CD4-positive, alpha-beta T cell (primary cell): ENCODE measurements around the gene MKI67. TPM values are rescaled to one million over a fixed set of nuclear protein-coding genes. Genes with fewer than 3 reads are reported as not detected.
A peak's percentile ranks its signal among the peaks of the same experiment; 100 is the strongest.

Source experiments
- ATAC-seq: fragments of 200-7000 bp; cut with Tn5 transposase; one replicate; pipeline ENCODE4 v1.10.0; 2022; ENCODE audit warnings: mild to moderate bottlenecking; ENCODE audit not compliant: poor library complexity
- CTCF ChIA-PET: fragments of 350-600 bp; sonication (Branson Sonifier 250); formaldehyde crosslinking; loops from one replicate; lab custom pipeline; 2021; ENCODE audit warnings: antibody characterized with exemption, inconsistent platforms; lab: Charles Lee
- POLR2A ChIA-PET: fragments of 350-600 bp; sonication (Branson Sonifier 250); formaldehyde crosslinking; loops from one replicate; lab custom pipeline; 2021; ENCODE audit warnings: antibody characterized with exemption, inconsistent platforms; lab: Charles Lee
- DNase-seq, 14 experiments: peaks; one replicate each; pipeline ENCODE4 v3.0.0-alpha.2; 2013 to 2020; ENCODE audit warnings: mixed read lengths in 2 of 14
- H3K27ac ChIP-seq, 2 donors: one replicate each; pipeline versions ENCODE4 v1.5.1 to v1.7.0; 2013; ENCODE audit warnings: low read length in 2 of 2, low read depth in 1 of 2, mild to moderate bottlenecking in 1 of 2
- H3K27me3 ChIP-seq, 2 experiments: 1 replicate in 1 of 2; 2 replicates in 1 of 2; pipeline versions ENCODE4 v1.6.1 to v1.7.0; 2013; ENCODE audit warnings: low read length in 2 of 2, control low read depth in 1 of 2, mild to moderate bottlenecking in 1 of 2, moderate library complexity in 1 of 2; ENCODE audit not compliant: insufficient read depth in 2 of 2, control insufficient read depth in 1 of 2
- H3K36me3 ChIP-seq: one replicate; pipeline ENCODE4 v1.6.1; 2013; ENCODE audit warnings: low read length, control low read depth; ENCODE audit not compliant: insufficient read depth
- H3K4me1 ChIP-seq: one replicate; pipeline ENCODE4 v1.6.1; 2013; ENCODE audit warnings: low read length, control low read depth; ENCODE audit not compliant: insufficient read depth
- H3K4me3 ChIP-seq: one replicate; pipeline ENCODE4 v1.5.1; 2013; ENCODE audit warnings: mild to moderate bottlenecking, low read length, moderate library complexity
- H3K9me3 ChIP-seq, 2 experiments: 1 replicate in 1 of 2; 2 replicates in 1 of 2; pipeline versions ENCODE4 v1.6.1 to v1.7.0; 2013; ENCODE audit warnings: low read length in 2 of 2, mild to moderate bottlenecking in 2 of 2, control low read depth in 1 of 2, moderate library complexity in 1 of 2; ENCODE audit not compliant: control insufficient read depth in 1 of 2, insufficient read depth in 1 of 2
- H3K27ac Mint-ChIP-seq: one replicate; pipeline ENCODE4 v1.8.0; 2020; ENCODE audit warnings: mixed read lengths
- H3K27me3 Mint-ChIP-seq: one replicate; pipeline ENCODE4 v1.8.0; 2021; ENCODE audit warnings: mixed read lengths
- H3K36me3 Mint-ChIP-seq: one replicate; pipeline ENCODE4 v1.8.0; 2021; ENCODE audit warnings: low read depth, mixed read lengths
- H3K4me1 Mint-ChIP-seq: one replicate; pipeline ENCODE4 v1.8.0; 2021; ENCODE audit warnings: low read depth, mixed read lengths
- H3K4me3 Mint-ChIP-seq: one replicate; pipeline ENCODE4 v1.8.0; 2020; ENCODE audit warnings: mild to moderate bottlenecking, mixed read lengths
- H3K9me3 Mint-ChIP-seq: one replicate; pipeline ENCODE4 v1.8.0; 2020; ENCODE audit warnings: mixed read lengths
- CTCF ChIP-seq: fragments of 200-600 bp; IDR thresholded peaks from one replicate; pipeline ENCODE4 v1.8.0; 2022; ENCODE audit warnings: antibody characterized with exemption, mild to moderate bottlenecking
- intact Hi-C, 2 experiments: fragments of 100-400 bp; cut with DNase I in 1 of 2; cut with micrococcal nuclease in 1 of 2; formaldehyde crosslinking; loops; one replicate each; pipeline versions ENCODE4 v1.15.1 to v1.9.0; 2023 to 2025; cut with DNase I, micrococcal nuclease
- total RNA-seq, 174 experiments: library from RNA in 2 of 174; stranded (reverse) in 2 of 174; gene quantifications; one replicate each; pipeline ENCODE4 v1.2.3 and lab custom pipeline; 2021 to 2026

The MKI67 gene
- total RNA-seq, 2 experiments from 2014 or later = 0.92 to 1.2 TPM

- Histone ChIP-seq H3K4me3 (peak overlapping the region; percentile 67), H3K9me3 (no peaks in the 10 kb centered on the region), H3K36me3 (peaks cover 22% of the 10 kb centered on the region), H3K4me1 (peaks cover 59% of the 10 kb centered on the region), H3K27ac (peak overlapping the region; percentile 70 to 86), H3K27me3 (no peaks in the 10 kb centered on the region)
- POLR2A ChIA-PET = interaction anchor here (1.0 to 3.9 kb wide), 6 partner anchors 12 to 96 kb away, joined by 3 to 112 read pairs (median 9); partner anchors contain the start of gene MKI67
- H3K9me3 Mint-ChIP-seq = no peaks in the 10 kb centered on the region
- ATAC-seq (no peak), DNase-seq (no peak)
- peak overlapping the region; percentile 96 for H3K27ac Mint-ChIP-seq
- CTCF ChIA-PET = interaction anchor here (0.9 to 3.1 kb wide), 6 partner anchors 12 to 165 kb away, joined by 3 to 24 read pairs (median 10); partner anchors contain the start of gene PTPRE
- TF ChIP-seq CTCF = no peak
- intact Hi-C loops = loop anchor here (1.0 to 10.0 kb wide), 4 partner anchors 16 to 1418 kb away; partner anchors contain the start of gene MGMT (in 1 of the 2)
- no peaks in the 10 kb centered on the region for H3K27me3 Mint-ChIP-seq
- H3K4me1 Mint-ChIP-seq = peaks cover 49% of the 10 kb centered on the region
- H3K4me3 Mint-ChIP-seq = peak overlapping the region; percentile 91
- H3K36me3 Mint-ChIP-seq = peaks cover 46% of the 10 kb centered on the region
Measured at GRCh38 chr10:128046953-128047290, 79.3 kb downstream of the MKI67 start.

Other genes with a start within 250 kb of the MKI67 start
- not detected for gene CLRN3, start 233.5 kb downstream of the MKI67 start, total RNA-seq
- 10 to 100 TPM; 47.6 to 55.1 TPM for gene PTPRE, start 219.3 kb downstream of the MKI67 start, total RNA-seq